Thyroid gland (tissue), 4 donors: Measurements from ENCODE around the gene FBLN1.

Experiments
- POLR2A ChIP-seq, 2 donors: fragments of 450-650 bp; IDR thresholded peaks; one replicate each; pipeline ENCODE4 v1.6.1; 2017; ENCODE audit warnings: antibody characterized with exemption in 2 of 2, mild to moderate bottlenecking in 2 of 2, moderate library complexity in 1 of 2
- TF ChIP-seq, protein P1 (sequence below), 6 experiments: fragments of 200-600 bp in 3 of 6; fragments of 450-650 bp in 3 of 6; sonication (generic) in 3 of 6; IDR thresholded peaks; one replicate each; pipeline ENCODE4 v1.5.1; 2016 to 2019; ENCODE audit warnings: antibody characterized with exemption in 6 of 6, mild to moderate bottlenecking in 2 of 6, inconsistent platforms in 1 of 6, moderate library complexity in 1 of 6

DNA sequence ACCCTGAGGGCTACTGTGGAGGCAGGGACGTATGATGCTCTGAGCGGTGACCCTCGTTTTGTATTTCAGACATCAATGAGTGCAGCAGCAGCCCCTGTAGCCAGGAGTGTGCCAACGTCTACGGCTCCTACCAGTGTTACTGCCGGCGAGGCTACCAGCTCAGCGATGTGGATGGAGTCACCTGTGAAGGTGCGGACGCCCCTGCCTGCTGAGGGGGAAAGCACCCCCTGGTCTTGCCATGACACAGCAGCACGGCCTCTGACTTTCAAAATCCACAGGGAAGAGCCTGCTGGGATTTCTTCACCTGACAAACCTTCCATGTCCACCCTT, 44.3 kb downstream of the FBLN1 start:
- TF ChIP-seq, protein P1, sequence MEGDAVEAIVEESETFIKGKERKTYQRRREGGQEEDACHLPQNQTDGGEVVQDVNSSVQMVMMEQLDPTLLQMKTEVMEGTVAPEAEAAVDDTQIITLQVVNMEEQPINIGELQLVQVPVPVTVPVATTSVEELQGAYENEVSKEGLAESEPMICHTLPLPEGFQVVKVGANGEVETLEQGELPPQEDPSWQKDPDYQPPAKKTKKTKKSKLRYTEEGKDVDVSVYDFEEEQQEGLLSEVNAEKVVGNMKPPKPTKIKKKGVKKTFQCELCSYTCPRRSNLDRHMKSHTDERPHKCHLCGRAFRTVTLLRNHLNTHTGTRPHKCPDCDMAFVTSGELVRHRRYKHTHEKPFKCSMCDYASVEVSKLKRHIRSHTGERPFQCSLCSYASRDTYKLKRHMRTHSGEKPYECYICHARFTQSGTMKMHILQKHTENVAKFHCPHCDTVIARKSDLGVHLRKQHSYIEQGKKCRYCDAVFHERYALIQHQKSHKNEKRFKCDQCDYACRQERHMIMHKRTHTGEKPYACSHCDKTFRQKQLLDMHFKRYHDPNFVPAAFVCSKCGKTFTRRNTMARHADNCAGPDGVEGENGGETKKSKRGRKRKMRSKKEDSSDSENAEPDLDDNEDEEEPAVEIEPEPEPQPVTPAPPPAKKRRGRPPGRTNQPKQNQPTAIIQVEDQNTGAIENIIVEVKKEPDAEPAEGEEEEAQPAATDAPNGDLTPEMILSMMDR (IDR thresholded peaks at IDR 0.05), result no peak
- no peak for TF ChIP-seq POLR2A (IDR thresholded peaks at IDR 0.05)
